NCI-H187 treated with DMSO at 0.1 percent for 48 hours (cell line): ENCODE data around the gene GFRA1.

Source experiments
- DNase-seq: peaks from one replicate; lab custom pipeline; 2025; lab: John Stamatoyannopoulos, UW

GFRA1 gene

DNA sequence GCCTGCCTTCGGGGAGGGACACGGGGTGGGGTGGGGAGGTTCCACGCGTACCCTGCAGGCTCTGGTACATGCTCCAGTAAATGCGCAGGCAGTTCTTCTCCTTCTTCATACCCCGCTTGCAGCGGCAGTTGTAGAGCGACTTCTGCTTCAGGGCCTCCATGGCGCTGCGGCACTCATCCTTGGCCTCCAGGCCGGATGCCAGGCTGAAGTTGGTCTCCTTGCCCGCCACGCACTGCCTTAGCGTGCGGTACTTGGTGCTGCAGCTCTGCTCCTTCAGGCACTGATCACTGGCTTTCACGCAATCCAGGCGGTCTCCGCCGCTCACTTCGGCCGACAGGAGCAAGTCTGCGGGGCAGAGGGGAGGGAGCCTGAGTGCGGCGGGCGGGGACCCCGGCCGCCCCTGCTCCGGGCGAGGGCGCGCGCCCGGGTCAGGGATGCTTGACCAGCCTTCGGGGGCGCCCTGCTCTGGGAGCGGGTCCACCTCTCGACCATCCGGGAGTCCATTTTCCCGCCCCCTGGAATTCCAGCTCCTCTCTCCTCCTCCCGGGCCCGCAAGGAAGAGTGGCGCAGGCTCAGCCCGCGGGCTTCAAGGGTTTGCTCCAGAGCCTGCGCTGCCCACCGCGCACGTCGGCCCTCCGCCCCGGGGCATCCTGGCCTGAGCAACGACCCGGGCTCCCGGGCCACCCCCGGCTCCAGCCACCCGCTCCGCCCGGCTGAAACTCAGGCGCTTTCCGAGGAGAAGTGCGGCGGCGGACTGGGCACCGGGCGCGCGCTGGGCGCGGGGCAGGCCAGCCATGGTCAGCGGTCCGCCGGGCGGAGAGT, 2.0 kb downstream of the GFRA1 start:
- DNase-seq, result no peak

DNA sequence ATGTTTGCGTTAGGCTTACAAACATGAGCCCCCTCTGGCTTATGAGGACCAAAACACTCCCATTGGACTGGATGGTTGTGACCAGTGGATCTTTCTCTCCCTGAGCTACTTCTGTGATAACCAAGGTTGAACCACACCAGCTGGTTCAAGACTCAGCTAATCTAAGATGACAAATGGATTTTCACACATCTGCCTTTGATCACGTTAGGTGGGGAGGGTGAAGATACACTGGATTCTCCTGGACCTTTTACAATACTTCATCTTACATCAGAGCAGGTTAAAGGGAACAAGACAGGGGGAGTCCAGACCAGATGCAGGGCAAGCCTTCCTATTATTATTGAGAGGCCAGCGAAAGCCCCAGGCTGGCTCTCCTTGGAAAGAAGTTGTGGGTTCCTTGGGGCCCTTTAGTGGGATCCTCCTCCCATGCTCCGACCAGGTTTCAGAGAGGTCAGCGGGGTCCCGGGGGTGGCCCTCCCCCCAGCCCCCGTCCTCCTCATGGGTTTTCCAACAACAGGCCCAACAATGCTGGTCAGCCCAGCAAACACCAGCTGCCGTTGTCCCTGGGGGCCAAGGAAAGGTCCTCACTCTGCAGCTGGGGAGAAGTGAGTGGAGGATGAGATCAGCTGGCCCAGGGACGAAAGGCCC, 2.8 kb downstream of the GFRA1 start:
- DNase-seq, result no peak

DNA sequence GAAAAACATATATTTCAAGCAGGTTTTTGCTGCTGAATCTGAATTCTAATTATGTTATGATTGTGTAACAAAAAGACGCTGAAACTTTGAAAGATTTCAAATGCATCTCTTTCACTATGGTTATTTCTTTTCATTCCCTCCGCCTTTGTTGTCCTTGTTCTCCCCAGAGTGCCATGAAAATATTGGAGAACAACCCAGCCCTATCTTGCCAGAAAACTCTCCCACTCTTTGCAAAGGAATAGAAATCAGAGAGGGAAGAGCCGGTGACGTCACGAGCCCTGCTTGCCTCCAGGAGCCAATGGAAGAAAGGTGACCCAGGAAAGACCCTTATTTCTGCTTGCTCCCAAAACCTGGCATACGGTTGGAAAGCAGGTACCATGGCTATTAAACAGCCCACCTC, 3.4 kb downstream of the GFRA1 start:
- no peak for DNase-seq

DNA sequence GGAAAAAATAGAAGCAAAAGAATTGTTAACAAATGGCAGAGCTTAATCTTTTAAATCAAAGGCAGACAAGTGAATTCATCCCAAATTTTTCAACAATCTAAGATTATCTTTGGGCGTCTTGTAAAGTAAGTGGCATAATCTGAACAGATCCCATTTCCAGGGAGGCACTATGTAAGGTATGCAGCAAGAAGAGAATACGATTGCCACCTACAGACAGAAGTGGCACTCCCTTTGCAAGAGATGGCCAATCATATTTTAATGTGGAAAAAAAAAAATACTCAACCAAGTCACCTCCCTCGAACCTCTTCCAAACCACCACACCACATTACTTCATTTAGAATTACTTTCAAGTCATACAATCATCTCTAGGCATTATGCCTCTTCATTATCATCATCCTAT, 4.0 kb downstream of the GFRA1 start:
- DNase-seq, result no peak

GRCh38 chr10:116265686-116266085, 7.3 kb downstream of the GFRA1 start:
- DNase-seq, result no peak

DNA sequence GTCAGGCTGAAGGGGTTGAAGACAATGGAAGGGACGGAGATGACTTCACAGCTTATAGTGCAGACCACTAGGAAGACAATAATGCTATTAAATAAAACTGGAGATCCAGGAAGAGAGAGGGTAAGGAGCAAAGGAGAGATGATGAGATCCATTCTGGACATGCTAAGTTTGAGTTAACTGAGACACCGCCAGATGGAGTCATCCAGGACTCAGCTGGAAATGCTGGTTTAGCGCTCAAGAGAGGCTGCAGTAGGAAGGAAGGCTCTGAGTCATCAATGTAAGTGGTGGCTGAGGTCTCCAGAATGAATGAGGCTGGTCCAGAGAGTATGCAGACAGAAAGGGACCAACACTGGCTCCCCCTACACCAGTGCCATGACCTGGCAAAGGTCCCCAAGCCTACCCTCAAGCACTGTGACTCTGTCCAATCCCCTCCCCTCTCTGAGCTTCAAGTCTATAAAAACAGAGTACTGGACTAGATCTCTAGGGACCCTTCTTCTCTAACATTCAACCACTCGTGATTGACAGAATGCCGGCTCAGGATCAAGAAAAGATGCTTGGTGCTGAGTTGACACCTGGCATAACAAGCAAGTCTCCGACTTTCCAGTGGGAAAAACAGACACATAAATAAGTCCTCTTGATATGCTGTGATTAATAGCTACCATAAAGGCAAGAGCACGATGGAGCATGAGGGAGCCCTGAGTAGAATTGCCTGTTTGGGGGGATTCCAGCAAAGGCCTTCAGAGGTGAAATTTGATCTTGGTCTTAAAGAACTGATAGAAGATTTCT, 8.9 kb downstream of the GFRA1 start:
- DNase-seq, result no peak

DNA sequence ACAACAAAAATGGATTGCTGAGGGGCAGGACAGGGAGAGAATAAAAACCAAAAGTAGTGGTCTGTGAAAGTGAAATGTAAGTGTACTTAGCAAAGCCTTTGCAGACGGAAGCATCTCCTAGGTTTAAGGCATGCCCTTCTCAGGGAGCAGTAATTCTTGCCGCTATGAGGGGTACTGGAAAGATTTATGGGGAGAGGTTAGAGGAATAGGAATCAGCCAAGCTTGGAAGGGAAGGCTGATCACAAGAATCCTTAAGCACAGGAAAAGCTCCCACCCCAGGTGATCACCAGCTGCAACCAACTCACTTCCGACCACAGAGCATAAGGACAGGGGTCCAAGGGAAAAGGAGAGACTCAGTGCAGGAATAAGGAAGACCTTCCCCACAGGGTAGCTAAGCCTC, 10.3 kb downstream of the GFRA1 start:
- DNase-seq, result no peak

- no peak for DNase-seq
Measured at GRCh38 chr10:116260599-116260998, 12.4 kb downstream of the GFRA1 start.

DNA sequence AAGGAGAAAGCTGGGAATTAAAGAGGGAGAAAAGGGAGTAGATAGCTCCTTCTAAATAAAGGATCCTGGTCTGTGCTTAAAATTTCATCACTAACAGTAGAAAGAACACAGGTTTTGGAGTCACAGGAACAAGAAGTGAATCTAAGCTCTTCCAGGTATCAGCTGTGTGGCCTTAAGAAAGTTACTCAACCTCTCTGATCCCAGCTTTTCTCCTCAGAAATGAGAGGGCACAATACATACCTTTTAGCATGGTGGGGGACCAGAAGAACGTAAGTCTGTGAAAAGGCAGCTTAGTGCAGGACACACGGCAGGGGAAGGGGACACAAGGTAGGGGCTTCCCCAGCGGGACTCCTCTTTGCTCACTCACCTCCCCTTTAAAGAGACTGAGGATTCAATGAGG, 13.4 kb downstream of the GFRA1 start:
- DNase-seq, result no peak

- DNase-seq, result no peak
Measured at GRCh38 chr10:116257785-116258184, 15.2 kb downstream of the GFRA1 start.

DNA sequence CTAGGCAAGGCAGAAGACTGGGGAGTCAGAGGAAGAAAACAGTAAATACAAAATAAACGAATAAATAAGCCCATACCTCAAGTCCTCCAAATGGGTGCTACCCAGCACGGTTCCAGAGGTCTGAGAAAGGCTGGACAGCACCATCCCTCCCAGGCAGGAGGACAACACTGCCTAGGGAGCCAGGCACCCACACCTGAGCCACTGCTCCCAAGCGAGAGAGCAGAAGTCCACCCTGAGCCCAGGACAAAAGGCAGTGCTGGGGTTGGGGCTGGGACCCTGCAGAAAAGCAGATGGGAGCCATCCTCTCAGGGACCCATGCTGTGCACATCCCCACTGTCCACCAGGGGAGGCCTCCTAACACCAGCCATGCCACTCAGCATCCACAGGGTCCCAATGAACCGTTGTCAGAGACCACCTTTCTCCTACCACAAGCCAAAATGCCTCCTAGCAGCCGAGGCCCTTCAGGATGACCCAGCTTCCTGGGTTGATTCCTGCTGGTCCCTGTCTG, 16.2 kb downstream of the GFRA1 start:
- no peak for DNase-seq

DNA sequence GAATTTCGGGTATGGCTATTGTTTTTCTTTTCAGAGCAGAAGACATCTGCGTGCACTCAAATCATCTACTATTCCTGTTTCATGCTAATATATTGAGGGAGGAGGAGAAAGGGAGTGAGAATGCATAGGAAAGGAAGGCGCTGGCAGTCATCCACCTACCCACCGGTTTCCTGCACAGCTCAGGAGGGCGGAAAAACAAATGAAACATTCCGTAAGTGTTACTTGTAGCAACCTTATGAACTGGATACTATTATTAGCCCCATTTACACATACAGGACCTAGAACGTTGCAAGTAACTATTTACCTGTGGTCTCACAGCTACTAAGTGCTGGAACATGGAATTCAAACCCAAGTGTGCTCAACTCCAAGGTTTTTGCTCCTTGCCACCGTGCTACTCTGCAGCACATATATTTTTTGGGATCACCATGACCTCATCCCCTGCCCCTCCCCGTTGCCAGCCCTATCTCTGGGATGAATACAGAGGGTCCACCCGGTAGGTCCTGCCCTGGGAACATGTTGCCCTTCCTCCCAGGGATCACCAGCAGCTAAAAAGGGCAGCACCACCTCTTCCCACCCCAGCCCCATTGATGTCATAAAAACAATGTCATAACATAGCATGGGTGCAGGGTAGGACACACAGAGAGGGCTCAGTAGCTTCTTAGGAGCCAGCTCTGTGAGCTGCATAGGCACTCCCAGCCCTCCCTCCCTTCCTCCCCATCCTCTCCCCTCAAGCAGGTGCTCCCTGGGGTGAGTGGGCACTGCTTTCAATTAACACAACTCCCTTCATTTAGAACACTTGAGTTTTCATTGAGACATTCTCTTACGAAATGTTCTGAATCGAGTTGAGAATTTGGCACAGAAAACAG, 16.9 kb downstream of the GFRA1 start:
- no peak for DNase-seq

DNA sequence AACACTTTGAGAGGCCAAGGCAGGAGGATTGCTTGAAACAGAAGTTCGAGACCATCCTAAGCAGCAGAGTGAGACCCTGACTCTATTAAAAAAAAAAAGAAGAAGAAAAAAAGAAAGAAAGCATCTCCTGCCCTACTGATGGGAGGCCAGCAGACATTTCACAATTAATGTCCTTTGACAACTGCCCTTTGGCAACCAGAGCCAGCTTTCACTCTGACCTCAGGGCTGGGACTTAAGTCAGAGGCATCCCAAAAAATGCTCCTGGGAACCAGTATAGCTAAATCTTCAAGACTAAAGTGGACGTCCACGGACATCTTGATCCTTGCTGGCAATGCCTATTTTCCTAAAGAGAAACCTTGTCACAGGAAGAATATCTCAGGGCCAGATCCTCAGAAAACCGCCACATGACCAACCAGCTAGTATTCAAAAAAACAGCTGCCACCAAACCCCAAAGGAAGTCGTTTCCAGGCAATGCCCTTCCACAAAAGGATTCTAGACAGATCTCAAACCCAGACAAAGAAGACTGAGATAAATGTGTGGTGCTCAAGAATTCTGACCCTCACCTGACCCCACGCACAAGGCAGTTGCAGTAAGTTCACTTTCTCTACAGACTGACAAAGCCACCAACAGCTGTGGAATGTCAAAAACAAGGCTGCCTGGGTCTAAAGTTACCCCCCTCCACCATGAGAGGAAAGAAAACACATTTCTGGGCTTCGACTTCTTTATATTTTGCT, 18.4 kb downstream of the GFRA1 start:
- no peak for DNase-seq

DNA sequence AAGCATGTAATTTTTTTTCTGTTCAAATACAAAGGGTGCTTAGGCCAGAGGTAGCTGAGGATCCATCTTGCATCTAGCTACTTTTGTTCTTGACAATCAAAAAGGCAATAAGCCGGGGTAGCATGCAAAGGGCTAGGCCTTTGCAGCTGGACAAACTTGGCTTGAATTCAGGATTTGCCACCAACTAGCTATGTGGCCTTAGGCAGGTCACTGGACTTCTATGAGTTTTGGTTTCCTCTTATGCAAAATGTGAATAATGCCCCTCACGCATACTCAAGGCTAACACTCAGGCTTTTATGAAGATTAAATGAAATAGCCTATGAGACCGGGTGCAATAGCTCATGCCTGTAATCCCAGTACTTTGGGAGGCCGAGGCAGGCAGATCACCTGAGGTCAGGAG, 19.3 kb downstream of the GFRA1 start:
- DNase-seq, result no peak

DNA sequence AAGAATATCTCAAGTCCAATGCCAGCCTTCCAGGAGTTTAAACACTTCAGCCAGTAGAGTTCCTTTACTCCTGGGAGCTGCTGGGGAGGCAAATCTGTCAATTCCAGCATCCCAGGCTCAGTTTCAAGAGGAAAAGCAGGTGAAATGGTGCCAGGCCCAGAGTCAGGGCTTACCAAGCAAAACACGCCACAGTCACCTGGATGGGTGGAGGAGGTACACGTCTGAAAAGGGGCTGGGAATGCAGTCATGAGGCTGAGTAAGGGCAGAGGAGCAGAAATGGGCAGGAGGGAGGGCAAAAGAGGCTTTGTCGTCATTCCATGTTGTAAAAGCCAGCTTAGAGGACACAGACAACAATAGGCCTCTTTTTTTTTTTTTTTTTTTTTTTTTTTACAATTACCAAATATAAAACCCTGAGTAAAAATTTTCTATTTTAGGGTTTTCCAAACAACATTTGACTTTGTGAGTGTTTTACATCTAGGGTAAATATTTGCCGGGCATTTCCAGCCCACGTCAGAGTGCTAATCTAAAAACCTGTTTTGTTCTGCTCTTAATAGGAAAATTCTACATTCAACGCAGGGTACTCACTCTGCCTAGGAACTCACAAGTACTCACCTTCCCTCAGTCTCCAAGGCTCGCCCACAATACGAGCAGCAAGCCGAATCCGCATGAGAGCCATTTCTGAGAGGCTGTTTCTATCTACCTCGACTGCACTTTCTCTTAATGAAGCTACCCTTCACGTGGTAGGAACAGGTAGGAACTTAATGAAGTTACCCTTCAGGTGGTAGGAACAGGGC, 21.2 kb downstream of the GFRA1 start:
- no peak for DNase-seq

DNA sequence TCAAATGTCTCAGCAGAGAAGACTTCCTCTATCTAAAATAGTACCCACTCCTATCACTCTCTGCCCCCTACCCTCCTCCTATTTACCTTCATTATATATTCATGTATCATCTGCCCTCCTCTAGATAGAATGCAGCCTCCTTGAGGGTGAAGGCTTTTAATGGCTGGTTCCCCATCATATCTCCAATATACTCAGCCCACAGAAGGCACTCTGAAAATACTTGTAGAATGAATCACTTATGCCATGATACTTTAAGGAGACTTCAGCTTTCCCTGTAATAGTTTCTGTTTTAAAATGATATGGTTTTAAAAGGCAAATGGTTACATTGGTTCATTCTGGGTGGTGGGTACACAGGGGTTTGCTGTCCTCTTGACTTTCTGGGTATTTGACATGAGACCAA, 25.3 kb downstream of the GFRA1 start:
- DNase-seq, result no peak

GRCh38 chr10:116246263-116246662, 26.7 kb downstream of the GFRA1 start:
- DNase-seq, result no peak

- DNase-seq, result no peak
Measured at GRCh38 chr10:116245156-116245555, 27.9 kb downstream of the GFRA1 start.

- no peak for DNase-seq
Measured at GRCh38 chr10:116241642-116242410, 31.2 kb downstream of the GFRA1 start.
